SJCRH30 (cell line): ENCODE results near the gene FAM180A. TPM values are rescaled to one million over a fixed set of nuclear protein-coding genes. Genes with fewer than 3 reads are reported as not detected.
A peak's percentile ranks its signal among the peaks of the same experiment; 100 is the strongest.

Experiments used
- DNase-seq, 2 experiments: peaks; one replicate each; pipeline ENCODE4 v3.0.0-alpha.2; 2015 to 2020
- H3K27ac ChIP-seq: fragments of 250-450 bp; sonication (Bioruptor Pico); 2 replicates; pipeline ENCODE4 v1.5.1; 2020; ENCODE audit warnings: mild to moderate bottlenecking, moderate library complexity
- H3K27me3 ChIP-seq: fragments of 250-450 bp; sonication (Bioruptor Pico); 2 replicates; pipeline ENCODE4 v1.5.1; 2020; ENCODE audit warnings: mild to moderate bottlenecking, moderate library complexity
- H3K36me3 ChIP-seq: fragments of 250-450 bp; sonication (Bioruptor Pico); 2 replicates; pipeline ENCODE4 v1.5.1; 2020; ENCODE audit warnings: mild to moderate bottlenecking, moderate library complexity
- H3K4me1 ChIP-seq: fragments of 250-450 bp; sonication (Bioruptor Pico); 2 replicates; pipeline ENCODE4 v1.5.1; 2020; ENCODE audit warnings: mild to moderate bottlenecking, moderate library complexity
- H3K4me3 ChIP-seq: fragments of 250-450 bp; sonication (Bioruptor Pico); 2 replicates; pipeline ENCODE4 v1.5.1; 2020; ENCODE audit warnings: mild to moderate bottlenecking, moderate library complexity
- H3K9me3 ChIP-seq: fragments of 250-450 bp; sonication (Bioruptor Pico); replicated peaks from 2 replicates; pipeline ENCODE4 v1.5.1; 2020; ENCODE audit warnings: mild to moderate bottlenecking, moderate library complexity
- total RNA-seq: library from RNA; depleted of rRNA; stranded (reverse); fragments of >200 nt; shearing (Covaris generic); gene quantifications from 2 replicates; pipeline ENCODE4 v1.2.3, GENCODE V29; 2014

FAM180A gene
- total RNA-seq, 1 experiment from 2014 or later: 0.12 TPM

DNA sequence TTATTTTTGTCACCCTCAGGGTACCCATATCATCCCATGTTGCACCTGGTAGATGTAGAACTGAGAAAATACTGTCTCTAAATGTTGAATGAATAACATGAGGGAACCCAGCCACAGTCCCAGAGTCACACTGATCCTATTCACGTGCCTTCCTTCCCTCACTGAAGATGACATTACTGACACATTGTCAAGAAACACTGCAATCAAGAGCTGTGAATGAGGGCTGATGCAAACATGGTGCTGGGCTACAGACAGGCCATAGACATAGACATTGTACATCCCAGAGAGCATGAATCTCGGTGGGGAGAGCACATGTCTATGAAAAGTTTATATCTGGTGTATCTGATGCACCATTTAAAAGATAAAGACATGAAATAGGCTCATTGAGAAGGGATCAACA is 30.4 kb downstream of the FAM180A start:
- no peak for DNase-seq
- Histone ChIP-seq H3K36me3 (no peaks in the 10 kb centered on the region), H3K4me1 (peaks cover 46% of the 10 kb centered on the region), H3K27me3 (no peaks in the 10 kb centered on the region), H3K4me3 (no peak overlapping the region), H3K27ac (no peak overlapping the region; the same call in 1 of the 2 replicates), H3K9me3 (no peaks in the 10 kb centered on the region)

DNA sequence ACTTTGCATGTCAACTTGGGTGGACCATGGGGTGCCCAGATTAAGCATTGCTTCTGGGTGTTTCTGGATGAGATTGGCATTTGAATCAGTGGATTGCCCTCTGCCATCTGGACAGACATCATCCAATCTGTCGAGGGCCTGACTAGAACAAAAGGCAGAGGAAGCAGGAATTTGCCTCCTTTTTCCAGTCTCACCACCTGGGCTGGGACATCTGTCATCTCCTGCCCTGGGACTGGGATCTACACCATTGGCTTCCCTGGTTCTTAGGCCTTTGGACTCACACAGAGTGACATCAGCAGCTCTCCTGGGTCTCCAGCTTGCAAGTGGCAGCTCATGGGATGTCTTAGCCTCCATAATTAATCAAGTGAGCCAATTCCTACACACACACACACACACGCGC is 30.9 kb downstream of the FAM180A start:
- H3K4me3 ChIP-seq: no peak overlapping the region
- H3K27me3 ChIP-seq: no peaks in the 10 kb centered on the region
- H3K9me3 ChIP-seq: no peaks in the 10 kb centered on the region
- peak overlapping the region; percentile 87 for H3K27ac ChIP-seq
- peak; percentile 34 to 64 for DNase-seq
- H3K36me3 ChIP-seq: no peaks in the 10 kb centered on the region
- H3K4me1 ChIP-seq: peaks cover 47% of the 10 kb centered on the region

DNA sequence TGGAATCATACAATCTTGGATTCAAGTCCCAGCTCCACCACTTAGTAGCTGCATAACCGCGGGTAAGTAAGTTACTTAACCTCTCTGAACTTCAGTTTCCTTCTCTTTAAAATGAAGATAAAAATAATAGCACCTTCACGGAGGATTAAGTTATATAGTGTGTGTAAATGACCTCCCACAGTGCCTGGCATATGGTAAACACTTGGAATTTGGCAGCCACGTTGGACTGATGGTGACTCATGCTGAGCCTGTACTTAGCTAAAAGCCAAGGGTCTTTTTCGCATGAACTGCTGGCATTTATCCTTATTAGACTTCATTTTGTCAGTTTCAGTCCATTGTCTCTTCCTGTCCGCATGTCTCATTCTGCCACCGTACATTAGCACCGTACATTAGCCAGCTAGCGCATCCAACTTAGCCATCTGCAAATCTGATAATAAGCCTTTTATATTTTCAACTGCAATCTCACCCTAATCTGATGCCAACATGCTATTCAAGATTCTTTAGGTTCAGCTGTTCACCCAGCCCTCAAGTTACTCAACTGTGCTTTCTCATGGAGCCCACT is 31.9 kb downstream of the FAM180A start:
- H3K4me1 ChIP-seq: peaks cover 50% of the 10 kb centered on the region
- H3K9me3 ChIP-seq: no peaks in the 10 kb centered on the region
- H3K27ac ChIP-seq: peak overlapping the region; percentile 87
- DNase-seq: peak; percentile 95 to 99
- no peak overlapping the region for H3K4me3 ChIP-seq
- H3K36me3 ChIP-seq: no peaks in the 10 kb centered on the region
- H3K27me3 ChIP-seq: no peaks in the 10 kb centered on the region

DNA sequence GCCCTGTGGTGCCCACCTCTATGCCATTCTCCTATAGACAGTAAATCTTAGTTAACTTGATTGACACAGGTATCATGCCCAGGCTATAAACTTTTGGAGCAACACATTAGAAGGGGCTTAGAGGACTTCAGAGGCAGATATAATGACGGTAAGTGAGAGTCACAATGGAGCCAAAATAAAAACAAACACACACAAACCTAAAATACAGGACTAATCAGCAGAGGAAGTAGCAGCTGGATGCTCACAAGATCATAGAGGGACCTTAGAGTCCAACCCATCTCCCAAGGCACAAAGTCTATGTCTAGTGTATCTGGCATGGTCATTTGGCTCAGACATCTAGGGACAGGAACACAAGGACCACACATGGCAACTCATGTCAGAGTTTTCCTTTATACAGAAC is 32.9 kb downstream of the FAM180A start:
- H3K27me3 ChIP-seq: no peaks in the 10 kb centered on the region
- peaks cover 50% of the 10 kb centered on the region for H3K4me1 ChIP-seq
- H3K9me3 ChIP-seq: no peaks in the 10 kb centered on the region
- H3K36me3 ChIP-seq: no peaks in the 10 kb centered on the region
- H3K4me3 ChIP-seq: no peak overlapping the region
- peak in 1 of 2 experiments; percentile 51 for DNase-seq
- peak overlapping the region; percentile 87 for H3K27ac ChIP-seq

- peaks cover 50% of the 10 kb centered on the region for H3K4me1 ChIP-seq
- H3K27me3 ChIP-seq: no peaks in the 10 kb centered on the region
- no peaks in the 10 kb centered on the region for H3K36me3 ChIP-seq
- no peaks in the 10 kb centered on the region for H3K9me3 ChIP-seq
- H3K4me3 ChIP-seq: peak overlapping the region; percentile 15; the same call in 1 of the 2 replicates
- no peak for DNase-seq
- no peak overlapping the region; the same call in 1 of the 2 replicates for H3K27ac ChIP-seq
These were observed 33.5 kb downstream of the FAM180A start for GRCh38 chr7:135715055-135715522.

- H3K4me1 ChIP-seq: peaks cover 50% of the 10 kb centered on the region
- peak overlapping the region; percentile 15; the same call in 1 of the 2 replicates for H3K4me3 ChIP-seq
- H3K9me3 ChIP-seq: no peaks in the 10 kb centered on the region
- H3K36me3 ChIP-seq: no peaks in the 10 kb centered on the region
- no peaks in the 10 kb centered on the region for H3K27me3 ChIP-seq
- DNase-seq: peak; percentile 78 to 79
- peak overlapping the region; percentile 24 for H3K27ac ChIP-seq
These were observed 34.0 kb downstream of the FAM180A start for GRCh38 chr7:135714534-135715009.

- H3K27ac ChIP-seq: peak overlapping the region; percentile 24
- peaks cover 50% of the 10 kb centered on the region for H3K4me1 ChIP-seq
- H3K9me3 ChIP-seq: no peaks in the 10 kb centered on the region
- H3K4me3 ChIP-seq: peak overlapping the region; percentile 15; the same call in 1 of the 2 replicates
- no peaks in the 10 kb centered on the region for H3K27me3 ChIP-seq
- DNase-seq: peak in 1 of 2 experiments; percentile 36
- H3K36me3 ChIP-seq: no peaks in the 10 kb centered on the region
These were observed 34.7 kb downstream of the FAM180A start for GRCh38 chr7:135713836-135714470.

GRCh38 chr7:135712796-135713195 is 35.8 kb downstream of the FAM180A start:
- Histone ChIP-seq H3K27ac (no peak overlapping the region), H3K4me1 (peaks cover 44% of the 10 kb centered on the region), H3K27me3 (no peaks in the 10 kb centered on the region), H3K9me3 (no peaks in the 10 kb centered on the region), H3K36me3 (no peaks in the 10 kb centered on the region), H3K4me3 (no peak overlapping the region)
- no peak for DNase-seq

DNA sequence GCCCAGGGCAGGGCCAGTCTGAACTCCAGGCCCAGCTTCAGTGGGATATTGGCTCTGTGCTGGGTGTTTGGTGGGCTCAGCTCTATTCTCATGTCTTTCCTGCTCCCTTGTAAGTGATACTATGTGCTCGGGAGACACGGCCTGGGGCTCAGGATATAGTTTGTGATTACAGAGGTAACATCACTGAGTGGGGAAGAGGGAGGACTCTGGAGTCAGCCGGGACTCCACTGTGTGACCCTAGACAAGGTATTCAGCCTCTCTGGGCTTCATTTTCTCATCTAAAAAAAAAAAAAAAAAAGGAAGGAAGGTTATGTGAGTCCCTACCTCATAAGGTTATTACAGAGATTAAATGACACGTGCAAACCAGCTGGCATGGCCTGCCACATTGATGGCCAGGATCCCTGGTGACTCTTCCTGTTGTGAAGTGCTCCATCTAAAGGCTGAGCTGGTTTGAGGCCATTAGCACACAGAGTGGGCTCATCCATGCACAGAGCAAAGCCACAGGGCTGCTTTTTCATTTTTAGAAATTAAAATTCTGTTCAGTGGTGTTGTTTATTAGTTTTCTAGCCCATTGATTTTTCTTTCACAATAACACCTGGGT is 36.3 kb downstream of the FAM180A start:
- Histone ChIP-seq H3K36me3 (no peaks in the 10 kb centered on the region), H3K9me3 (no peaks in the 10 kb centered on the region), H3K27ac (no peak overlapping the region), H3K4me1 (peaks cover 38% of the 10 kb centered on the region), H3K4me3 (no peak overlapping the region), H3K27me3 (no peaks in the 10 kb centered on the region)
- peak in 1 of 2 experiments; percentile 49 for DNase-seq

- Histone ChIP-seq H3K27ac (no peak overlapping the region), H3K4me3 (no peak overlapping the region), H3K27me3 (no peaks in the 10 kb centered on the region), H3K9me3 (no peaks in the 10 kb centered on the region), H3K4me1 (peaks cover 30% of the 10 kb centered on the region), H3K36me3 (no peaks in the 10 kb centered on the region)
- DNase-seq: no peak
These were observed 37.5 kb downstream of the FAM180A start for GRCh38 chr7:135711139-135711469.

GRCh38 chr7:135710417-135711138 is 38.0 kb downstream of the FAM180A start:
- Histone ChIP-seq H3K27me3 (no peaks in the 10 kb centered on the region), H3K27ac (no peak overlapping the region), H3K36me3 (no peaks in the 10 kb centered on the region), H3K4me1 (peaks cover 25% of the 10 kb centered on the region), H3K4me3 (no peak overlapping the region), H3K9me3 (no peaks in the 10 kb centered on the region)
- peak in 1 of 2 experiments; percentile 36 for DNase-seq

DNA sequence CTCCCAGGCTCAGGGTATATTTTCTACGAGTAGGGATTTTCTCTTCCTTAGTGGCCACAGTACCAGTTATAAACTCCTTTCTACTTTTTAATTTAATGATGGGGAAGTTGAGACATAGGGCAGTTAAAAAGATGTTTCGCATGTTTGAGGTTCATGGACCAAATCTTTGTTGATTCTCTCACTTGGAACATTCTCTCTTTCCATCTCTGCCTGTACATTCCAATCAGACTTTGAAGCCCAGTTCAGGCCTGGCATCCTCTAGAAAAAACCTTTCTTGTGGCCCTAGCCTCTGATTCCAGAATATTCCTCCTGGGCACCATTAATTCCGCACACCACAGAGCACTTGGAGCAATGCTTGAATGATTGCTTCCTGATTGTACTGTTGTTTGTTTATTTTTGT is 39.1 kb downstream of the FAM180A start:
- no peak overlapping the region for H3K27ac ChIP-seq
- peaks cover 20% of the 10 kb centered on the region for H3K4me1 ChIP-seq
- no peaks in the 10 kb centered on the region for H3K36me3 ChIP-seq
- H3K4me3 ChIP-seq: no peak overlapping the region
- no peak for DNase-seq
- no peaks in the 10 kb centered on the region for H3K27me3 ChIP-seq
- no peaks in the 10 kb centered on the region for H3K9me3 ChIP-seq

- H3K36me3 ChIP-seq: no peaks in the 10 kb centered on the region
- no peak overlapping the region for H3K4me3 ChIP-seq
These were observed 40.6 kb downstream of the FAM180A start for GRCh38 chr7:135708041-135708440.

GRCh38 chr7:135707570-135707966 is 41.0 kb downstream of the FAM180A start:
- H3K4me3 ChIP-seq: no peak overlapping the region
- H3K36me3 ChIP-seq: no peaks in the 10 kb centered on the region
- H3K4me1 ChIP-seq: peaks cover 11% of the 10 kb centered on the region
- no peak overlapping the region for H3K27ac ChIP-seq
- H3K9me3 ChIP-seq: no peaks in the 10 kb centered on the region
- DNase-seq: no peak
- no peaks in the 10 kb centered on the region for H3K27me3 ChIP-seq

More at GRCh38 chr7:135708041-135708440, 40.6 kb downstream of the FAM180A start:
- Histone ChIP-seq H3K27ac (no peak overlapping the region), H3K9me3 (no peaks in the 10 kb centered on the region), H3K4me1 (peaks cover 13% of the 10 kb centered on the region), H3K27me3 (no peaks in the 10 kb centered on the region)
- no peak for DNase-seq
